ENCODE data around the gene PIK3R2.

DNA sequence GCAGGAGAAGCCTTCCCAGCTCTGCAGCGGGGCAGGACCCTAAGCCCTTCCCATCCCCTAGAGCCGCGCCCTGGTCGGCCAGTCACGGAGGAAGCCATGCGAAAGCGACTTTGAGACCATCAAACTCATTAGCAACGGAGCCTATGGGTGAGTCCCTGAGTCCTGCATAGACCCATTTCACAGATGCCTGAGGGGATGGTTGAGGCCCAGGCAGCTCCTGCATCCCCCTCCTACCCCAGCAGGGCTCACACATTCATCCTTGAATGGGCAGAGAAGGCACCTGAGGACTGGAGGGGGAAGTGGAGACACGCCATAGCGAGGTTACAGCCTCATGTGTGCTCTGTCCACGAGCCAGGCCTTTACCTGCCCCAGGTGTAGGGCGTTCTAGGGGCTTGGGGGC lies 24.2 kb upstream of the PIK3R2 start:
- TF ChIP-seq, protein P1, sequence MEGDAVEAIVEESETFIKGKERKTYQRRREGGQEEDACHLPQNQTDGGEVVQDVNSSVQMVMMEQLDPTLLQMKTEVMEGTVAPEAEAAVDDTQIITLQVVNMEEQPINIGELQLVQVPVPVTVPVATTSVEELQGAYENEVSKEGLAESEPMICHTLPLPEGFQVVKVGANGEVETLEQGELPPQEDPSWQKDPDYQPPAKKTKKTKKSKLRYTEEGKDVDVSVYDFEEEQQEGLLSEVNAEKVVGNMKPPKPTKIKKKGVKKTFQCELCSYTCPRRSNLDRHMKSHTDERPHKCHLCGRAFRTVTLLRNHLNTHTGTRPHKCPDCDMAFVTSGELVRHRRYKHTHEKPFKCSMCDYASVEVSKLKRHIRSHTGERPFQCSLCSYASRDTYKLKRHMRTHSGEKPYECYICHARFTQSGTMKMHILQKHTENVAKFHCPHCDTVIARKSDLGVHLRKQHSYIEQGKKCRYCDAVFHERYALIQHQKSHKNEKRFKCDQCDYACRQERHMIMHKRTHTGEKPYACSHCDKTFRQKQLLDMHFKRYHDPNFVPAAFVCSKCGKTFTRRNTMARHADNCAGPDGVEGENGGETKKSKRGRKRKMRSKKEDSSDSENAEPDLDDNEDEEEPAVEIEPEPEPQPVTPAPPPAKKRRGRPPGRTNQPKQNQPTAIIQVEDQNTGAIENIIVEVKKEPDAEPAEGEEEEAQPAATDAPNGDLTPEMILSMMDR (IDR thresholded peaks at IDR 0.05), result no peak
- TF ChIP-seq POLR2A (IDR thresholded peaks at IDR 0.05) (no peak), EP300 (IDR thresholded peaks at IDR 0.05; ENCODE audit: low read depth) (no peak)

Measured in transverse colon (tissue), 3 donors.